ENCODE data around the gene OR56A3. TPM values are rescaled to one million over a fixed set of nuclear protein-coding genes. Genes with fewer than 3 reads are reported as not detected.

The OR56A3 gene
- total and polyA plus RNA-seq, 12 donors: not detected

DNA sequence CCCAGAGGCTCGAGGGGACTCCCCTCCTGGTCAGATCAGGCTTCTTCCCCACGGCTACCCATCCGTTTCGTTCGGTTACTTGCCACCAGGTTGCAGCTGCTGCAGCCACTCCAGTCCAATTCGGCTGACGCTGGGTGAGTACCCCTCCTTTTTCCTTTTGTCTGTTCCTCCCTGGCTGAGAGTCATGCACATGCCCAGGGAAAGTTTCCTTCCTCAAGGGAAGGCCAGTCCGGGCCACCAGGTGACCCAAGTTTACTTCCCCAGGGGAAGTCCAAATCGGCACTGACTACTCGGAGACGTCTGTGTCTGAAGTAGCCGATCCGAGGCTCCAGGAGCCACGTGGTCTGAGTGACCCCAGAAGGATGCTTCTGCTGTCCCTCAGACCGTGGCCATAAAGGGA, 13.2 kb upstream of the OR56A3 start:
- H3K27ac ChIP-seq: no peak overlapping the region
- intact Hi-C loops (cut with DNase I): no loop called here
- 79 to 86% (median 83%) methylated on average over 15 of the region's 15 CpGs for WGBS, 4 donors
- H3K27me3 ChIP-seq: no peaks in the 10 kb centered on the region
- no peaks in the 10 kb centered on the region for H3K36me3 ChIP-seq (replicated peaks in 1 of 2)
- TF ChIP-seq, protein P1, sequence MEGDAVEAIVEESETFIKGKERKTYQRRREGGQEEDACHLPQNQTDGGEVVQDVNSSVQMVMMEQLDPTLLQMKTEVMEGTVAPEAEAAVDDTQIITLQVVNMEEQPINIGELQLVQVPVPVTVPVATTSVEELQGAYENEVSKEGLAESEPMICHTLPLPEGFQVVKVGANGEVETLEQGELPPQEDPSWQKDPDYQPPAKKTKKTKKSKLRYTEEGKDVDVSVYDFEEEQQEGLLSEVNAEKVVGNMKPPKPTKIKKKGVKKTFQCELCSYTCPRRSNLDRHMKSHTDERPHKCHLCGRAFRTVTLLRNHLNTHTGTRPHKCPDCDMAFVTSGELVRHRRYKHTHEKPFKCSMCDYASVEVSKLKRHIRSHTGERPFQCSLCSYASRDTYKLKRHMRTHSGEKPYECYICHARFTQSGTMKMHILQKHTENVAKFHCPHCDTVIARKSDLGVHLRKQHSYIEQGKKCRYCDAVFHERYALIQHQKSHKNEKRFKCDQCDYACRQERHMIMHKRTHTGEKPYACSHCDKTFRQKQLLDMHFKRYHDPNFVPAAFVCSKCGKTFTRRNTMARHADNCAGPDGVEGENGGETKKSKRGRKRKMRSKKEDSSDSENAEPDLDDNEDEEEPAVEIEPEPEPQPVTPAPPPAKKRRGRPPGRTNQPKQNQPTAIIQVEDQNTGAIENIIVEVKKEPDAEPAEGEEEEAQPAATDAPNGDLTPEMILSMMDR (IDR thresholded peaks at IDR 0.05): no peak
- H3K4me1 ChIP-seq (replicated peaks in 1 of 2): no peaks in the 10 kb centered on the region
- H3K9me3 ChIP-seq (replicated peaks in 1 of 3): no peaks in the 10 kb centered on the region
- H3K4me3 ChIP-seq: no peak overlapping the region
- DNase-seq: no peak

DNA sequence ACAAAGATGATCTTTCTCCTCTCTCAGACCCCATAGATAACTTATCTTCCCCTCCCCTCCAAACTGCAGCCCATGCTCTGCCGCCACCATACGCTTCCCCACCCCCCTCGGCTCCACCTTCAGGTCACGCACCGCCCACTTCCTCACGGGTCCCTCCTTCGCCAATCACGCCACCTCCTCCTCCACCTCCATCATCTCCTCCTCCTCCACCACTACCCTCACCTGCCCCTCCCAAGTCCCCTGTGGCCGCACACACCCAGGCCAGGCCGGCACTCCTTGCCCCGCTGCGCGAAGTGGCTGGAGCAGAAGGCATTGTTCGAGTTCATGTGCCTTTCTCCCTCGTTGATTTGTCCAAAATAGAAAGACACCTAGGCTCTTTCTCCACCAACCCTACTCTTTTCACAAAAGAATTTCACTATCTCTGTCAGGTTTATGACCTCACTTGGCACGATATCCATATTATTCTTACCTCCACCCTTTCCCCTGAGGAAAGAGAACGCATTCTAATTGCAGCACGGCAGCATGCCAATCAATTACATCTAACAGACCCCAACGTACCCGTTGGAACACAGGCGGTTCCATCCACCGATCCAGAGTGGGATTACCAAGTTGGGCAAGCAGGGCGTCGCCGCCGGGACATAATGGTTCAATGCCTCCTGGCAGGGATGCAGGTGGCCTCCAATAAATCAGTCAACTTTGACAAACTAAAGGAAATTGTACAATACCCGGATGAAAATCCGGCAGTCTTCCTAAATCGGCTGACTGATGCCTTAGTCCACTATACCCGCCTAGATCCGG, 12.3 kb upstream of the OR56A3 start:
- H3K27me3 ChIP-seq: no peaks in the 10 kb centered on the region
- no peak for DNase-seq
- WGBS, 4 donors: 84 to 90% (median 89%) methylated on average over 31 of the region's 31 CpGs
- H3K36me3 ChIP-seq (replicated peaks in 1 of 2): no peaks in the 10 kb centered on the region
- H3K4me1 ChIP-seq (replicated peaks in 1 of 2): no peaks in the 10 kb centered on the region
- no peaks in the 10 kb centered on the region for H3K9me3 ChIP-seq (replicated peaks in 1 of 3)
- no peak for TF ChIP-seq POLR2A (IDR thresholded peaks at IDR 0.05)
- TF ChIP-seq, protein P1 (IDR thresholded peaks at IDR 0.05): no peak
- intact Hi-C loops (cut with DNase I): no loop called here
- no peak overlapping the region for H3K27ac ChIP-seq
- H3K4me3 ChIP-seq: no peak overlapping the region

DNA sequence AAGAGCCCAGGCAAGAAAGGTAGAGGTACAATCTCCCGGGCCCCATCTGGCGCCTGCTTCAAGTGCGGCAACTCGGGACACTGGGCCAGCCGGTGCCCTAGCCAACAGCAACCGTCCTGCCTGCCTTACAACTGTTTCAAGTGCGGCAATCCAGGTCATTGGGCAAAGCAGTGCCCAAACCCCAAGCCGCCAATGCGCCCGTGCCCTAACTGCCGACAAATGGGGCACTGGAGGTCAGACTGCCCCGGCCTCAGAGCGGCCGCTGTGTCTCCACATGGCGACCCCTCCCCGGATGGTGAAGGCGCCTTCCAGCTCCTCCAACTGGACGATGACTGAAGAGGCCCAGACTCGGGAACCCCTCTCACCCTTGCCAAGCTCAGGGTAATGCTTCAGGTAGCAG, 11.4 kb upstream of the OR56A3 start:
- WGBS, 4 donors: 85 to 92% (median 87%) methylated on average over 5 to 19 of the region's 19 CpGs

DNA sequence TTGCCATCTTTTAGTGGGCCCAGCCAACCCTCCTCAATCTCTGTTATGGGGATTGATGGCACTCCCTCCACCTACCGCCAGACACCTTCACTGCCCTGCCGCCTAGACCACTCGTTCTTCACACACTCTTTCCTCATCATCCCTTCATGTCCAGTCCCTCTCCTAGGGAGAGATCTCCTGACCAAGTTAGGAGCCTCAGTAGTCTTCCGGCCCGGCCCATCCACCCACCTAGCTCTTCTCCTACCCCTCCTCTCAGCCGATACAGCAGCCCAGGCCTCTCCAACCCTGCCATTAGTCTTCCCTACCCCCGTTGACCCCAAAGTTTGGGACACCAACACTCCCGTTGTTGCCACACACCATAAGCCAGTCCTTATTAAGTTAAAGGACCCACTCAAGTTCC, 11.0 kb upstream of the OR56A3 start:
- no peaks in the 10 kb centered on the region for H3K27me3 ChIP-seq
- no peak for DNase-seq
- WGBS, 4 donors: 84 to 92% (median 89%) methylated on average over 8 of the region's 8 CpGs
- H3K36me3 ChIP-seq (replicated peaks in 1 of 2): no peaks in the 10 kb centered on the region
- H3K27ac ChIP-seq: no peak overlapping the region
- TF ChIP-seq, protein P1 (IDR thresholded peaks at IDR 0.05): no peak
- no peak for TF ChIP-seq POLR2A (IDR thresholded peaks at IDR 0.05)
- no peak overlapping the region for H3K4me3 ChIP-seq
- no peaks in the 10 kb centered on the region for H3K4me1 ChIP-seq (replicated peaks in 1 of 2)
- no peaks in the 10 kb centered on the region for H3K9me3 ChIP-seq (replicated peaks in 1 of 3)
- intact Hi-C loops (cut with DNase I): no loop called here

More for the DNA sequence above, 11.4 kb upstream of the OR56A3 start:
- no peaks in the 10 kb centered on the region for H3K27me3 ChIP-seq
- no peak overlapping the region for H3K4me3 ChIP-seq
- no peak for DNase-seq
- no peak overlapping the region for H3K27ac ChIP-seq
- no peaks in the 10 kb centered on the region for H3K36me3 ChIP-seq (replicated peaks in 1 of 2)
- H3K9me3 ChIP-seq (replicated peaks in 1 of 3): no peaks in the 10 kb centered on the region
- intact Hi-C loops (cut with DNase I): no loop called here
- TF ChIP-seq, protein P1 (IDR thresholded peaks at IDR 0.05): no peak
- no peak for TF ChIP-seq POLR2A (IDR thresholded peaks at IDR 0.05)
- H3K4me1 ChIP-seq (replicated peaks in 1 of 2): no peaks in the 10 kb centered on the region
